Brain microvascular endothelial cell (primary cell): ENCODE data around the gene TNPO1.
"Not testable (repeated sequence)": the region's sequence is repeated elsewhere in the genome, so short reads cannot be mapped to it uniquely, and the experiment has no call there.

ENCODE experiments used
- DNase-seq: peaks from one replicate; pipeline ENCODE4 v3.0.0-alpha.2; 2020
- H3K27ac ChIP-seq: fragments of 250-450 bp; sonication (Bioruptor Pico); 2 replicates; pipeline ENCODE4 v1.5.1; 2020; ENCODE audit warnings: mild to moderate bottlenecking, moderate library complexity
- H3K27me3 ChIP-seq: fragments of 250-450 bp; sonication (Bioruptor Pico); replicated peaks from 2 replicates; pipeline ENCODE4 v1.5.1; 2020; ENCODE audit warnings: mild to moderate bottlenecking
- H3K36me3 ChIP-seq: fragments of 250-450 bp; sonication (Bioruptor Pico); replicated peaks from 2 replicates; pipeline ENCODE4 v1.5.1; 2020; ENCODE audit warnings: mild to moderate bottlenecking
- H3K4me3 ChIP-seq: 2 replicates; pipeline ENCODE4 v1.5.1; 2011; ENCODE audit warnings: low read depth, mild to moderate bottlenecking, control low read depth, low read length, moderate library complexity
- in situ Hi-C: cut with HindIII; loops from 2 replicates; pipeline ENCODE4 v1.10.0; 2017; ENCODE audit warnings: low sequenced_read_pairs, low pct_ligation_motif_present
- TF ChIP-seq, protein P1 (sequence below): IDR thresholded peaks from 2 replicates; pipeline ENCODE4 v1.5.1; 2011; ENCODE audit warnings: low read depth, mild to moderate bottlenecking, moderate library complexity, low read length, control low read depth, inconsistent platforms; ENCODE audit errors: missing control alignments

Gene TNPO1

GRCh38 chr5:72922422-72922821 lies 106.0 kb downstream of the TNPO1 start:
- TF ChIP-seq, protein P1, sequence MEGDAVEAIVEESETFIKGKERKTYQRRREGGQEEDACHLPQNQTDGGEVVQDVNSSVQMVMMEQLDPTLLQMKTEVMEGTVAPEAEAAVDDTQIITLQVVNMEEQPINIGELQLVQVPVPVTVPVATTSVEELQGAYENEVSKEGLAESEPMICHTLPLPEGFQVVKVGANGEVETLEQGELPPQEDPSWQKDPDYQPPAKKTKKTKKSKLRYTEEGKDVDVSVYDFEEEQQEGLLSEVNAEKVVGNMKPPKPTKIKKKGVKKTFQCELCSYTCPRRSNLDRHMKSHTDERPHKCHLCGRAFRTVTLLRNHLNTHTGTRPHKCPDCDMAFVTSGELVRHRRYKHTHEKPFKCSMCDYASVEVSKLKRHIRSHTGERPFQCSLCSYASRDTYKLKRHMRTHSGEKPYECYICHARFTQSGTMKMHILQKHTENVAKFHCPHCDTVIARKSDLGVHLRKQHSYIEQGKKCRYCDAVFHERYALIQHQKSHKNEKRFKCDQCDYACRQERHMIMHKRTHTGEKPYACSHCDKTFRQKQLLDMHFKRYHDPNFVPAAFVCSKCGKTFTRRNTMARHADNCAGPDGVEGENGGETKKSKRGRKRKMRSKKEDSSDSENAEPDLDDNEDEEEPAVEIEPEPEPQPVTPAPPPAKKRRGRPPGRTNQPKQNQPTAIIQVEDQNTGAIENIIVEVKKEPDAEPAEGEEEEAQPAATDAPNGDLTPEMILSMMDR = no peak
- Histone ChIP-seq H3K27me3 (no peaks in the 10 kb centered on the region), H3K27ac (no peak overlapping the region), H3K4me3 (no peak overlapping the region), H3K36me3 (no peaks in the 10 kb centered on the region)
- DNase-seq = no peak
- in situ Hi-C loops = no loop called here

- Histone ChIP-seq H3K27me3 (no peaks in the 10 kb centered on the region), H3K36me3 (no peaks in the 10 kb centered on the region), H3K27ac (no peak overlapping the region), H3K4me3 (no peak overlapping the region)
- in situ Hi-C loops = no loop called here
- TF ChIP-seq, protein P1 = no peak
- no peak for DNase-seq
Measured at GRCh38 chr5:72925336-72926010, 109.0 kb downstream of the TNPO1 start.

DNA sequence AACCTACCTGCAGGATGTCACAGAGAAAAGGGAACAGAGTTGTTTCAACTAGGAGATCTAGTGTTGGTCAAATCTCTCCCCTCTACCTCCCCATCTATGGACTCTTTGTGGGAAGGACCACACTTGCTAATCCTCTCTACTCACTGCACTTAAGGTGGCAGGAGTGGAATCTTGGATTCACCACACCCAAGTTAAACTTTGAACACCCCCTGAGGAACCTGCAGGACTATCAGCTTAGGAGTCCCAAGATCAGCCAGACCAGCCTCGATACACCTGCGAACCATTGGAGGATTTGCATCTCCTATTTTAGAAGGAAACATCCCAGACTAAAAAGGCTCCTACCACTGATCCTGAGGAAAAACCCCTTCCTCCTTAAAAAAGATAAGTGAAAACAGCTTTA lies 116.2 kb downstream of the TNPO1 start:
- H3K27me3 ChIP-seq, H3K27ac ChIP-seq, in situ Hi-C loops, DNase-seq, H3K36me3 ChIP-seq, H3K4me3 ChIP-seq: not testable (repeated sequence)

- in situ Hi-C loops = not testable (repeated sequence)
Measured at GRCh38 chr5:72934953-72935725, 118.7 kb downstream of the TNPO1 start.

DNA sequence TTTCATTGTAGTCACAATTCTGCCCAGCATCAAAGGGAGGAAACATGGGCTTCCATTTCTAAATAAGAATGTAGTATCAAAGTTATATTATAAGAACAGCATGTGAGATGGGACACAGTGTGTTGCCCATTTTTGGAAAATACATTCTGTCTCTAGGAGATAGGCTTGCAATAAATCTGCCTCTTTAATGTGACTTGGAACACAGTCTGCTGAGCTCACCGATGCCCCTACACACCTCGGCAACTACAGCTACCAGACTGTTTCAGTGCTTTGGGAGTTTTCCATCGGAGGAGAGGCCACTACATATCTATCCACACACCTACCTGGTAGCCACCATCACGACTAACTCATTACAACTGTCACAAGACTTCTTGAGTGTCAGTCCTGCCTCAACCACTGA lies 120.4 kb downstream of the TNPO1 start:
- in situ Hi-C loops = no loop called here
- no peak for DNase-seq
- TF ChIP-seq, protein P1 = no peak
- no peaks in the 10 kb centered on the region for H3K27me3 ChIP-seq
- no peak overlapping the region for H3K4me3 ChIP-seq
- no peaks in the 10 kb centered on the region for H3K36me3 ChIP-seq
- H3K27ac ChIP-seq = no peak overlapping the region

More at GRCh38 chr5:72934953-72935725, 118.7 kb downstream of the TNPO1 start:
- not testable (repeated sequence) for H3K4me3 ChIP-seq, H3K27me3 ChIP-seq, H3K36me3 ChIP-seq, H3K27ac ChIP-seq, DNase-seq

DNA sequence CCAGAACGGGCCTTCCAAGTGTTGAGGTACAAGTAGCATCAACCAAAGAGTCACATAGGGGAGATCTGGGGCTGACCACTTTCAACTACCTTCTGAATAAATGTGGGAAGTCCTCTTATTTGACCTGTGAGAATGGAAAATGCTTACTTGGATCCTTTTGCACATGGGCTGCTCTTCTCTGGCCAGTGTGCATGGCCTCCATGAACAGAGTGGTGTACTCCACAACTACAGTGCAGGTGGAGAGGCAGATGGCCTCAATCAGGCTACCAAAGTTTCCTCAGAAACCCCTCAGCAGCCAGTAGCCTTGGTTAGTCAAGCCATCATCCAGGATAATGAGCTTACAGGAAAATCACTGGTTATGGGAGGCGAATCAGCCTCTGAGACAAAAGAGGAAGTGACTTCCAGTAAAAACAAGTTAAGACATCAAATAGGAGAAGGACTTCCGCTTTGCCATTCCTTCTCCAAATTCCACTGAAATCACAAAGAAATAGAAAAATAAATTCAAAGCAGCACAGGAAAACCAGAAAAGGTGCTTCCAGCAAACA lies 121.1 kb downstream of the TNPO1 start:
- in situ Hi-C loops = no loop called here

More for the DNA sequence above, 121.1 kb downstream of the TNPO1 start:
- TF ChIP-seq, protein P1 = no peak
- no peak overlapping the region for H3K27ac ChIP-seq
- DNase-seq = no peak
- no peaks in the 10 kb centered on the region for H3K27me3 ChIP-seq
- H3K36me3 ChIP-seq = no peaks in the 10 kb centered on the region
- H3K4me3 ChIP-seq = no peak overlapping the region
